Fibroblast of gingiva (primary cell): ENCODE data around the gene ISLR2.
A peak's percentile ranks its signal among the peaks of the same experiment; 100 is the strongest.
"Not testable (repeated sequence)": the region's sequence is repeated elsewhere in the genome, so short reads cannot be mapped to it uniquely, and the experiment has no call there.

Source experiments
- DNase-seq: peaks from one replicate; pipeline ENCODE4 v3.0.0-alpha.2; 2011; ENCODE audit warnings: low read depth

The ISLR2 gene

DNA sequence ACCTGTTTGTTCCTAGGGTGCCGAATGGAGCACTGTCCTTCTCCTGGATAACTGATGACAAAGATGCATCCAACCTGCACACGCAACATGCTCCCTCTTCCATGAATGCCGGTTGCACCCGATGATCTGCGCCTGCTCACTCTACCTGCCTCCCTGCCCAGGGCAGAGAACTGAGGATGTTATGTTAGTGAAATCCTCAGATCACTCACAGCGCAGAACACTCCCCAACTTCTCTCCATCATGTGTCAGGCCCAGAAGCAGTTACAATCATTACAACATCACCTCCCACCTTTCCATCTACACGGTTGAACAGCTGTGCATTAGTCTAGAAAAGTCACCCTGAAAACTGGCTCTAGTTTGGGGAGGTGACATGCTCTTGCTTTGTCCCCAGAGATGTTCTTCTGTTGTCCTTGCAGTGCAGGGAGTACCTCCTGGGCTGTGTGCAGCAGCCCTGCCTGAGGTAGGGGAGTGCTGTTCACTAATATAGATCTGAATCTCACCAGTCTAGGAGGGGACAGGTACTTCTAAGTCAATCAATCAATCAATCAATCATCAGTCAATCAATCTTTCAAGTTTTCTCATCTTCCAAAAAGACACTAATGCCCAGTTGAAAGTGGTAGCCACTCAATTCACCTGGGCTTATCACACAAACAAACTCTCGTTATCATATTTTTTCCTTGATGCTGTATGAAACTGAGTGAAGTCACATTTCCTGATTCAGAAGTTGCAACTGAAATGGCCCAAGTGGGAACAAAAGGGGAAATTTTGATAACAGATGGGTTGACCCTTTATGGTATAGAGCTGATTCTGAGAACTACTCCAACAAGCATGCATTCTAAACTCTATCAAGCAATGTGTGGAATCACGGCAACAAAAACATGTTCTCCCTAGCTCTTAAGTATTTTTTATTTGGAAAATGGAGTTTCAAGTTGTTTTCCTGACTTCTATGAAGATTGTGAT, 27.8 kb downstream of the ISLR2 start:
- no peak for DNase-seq

DNA sequence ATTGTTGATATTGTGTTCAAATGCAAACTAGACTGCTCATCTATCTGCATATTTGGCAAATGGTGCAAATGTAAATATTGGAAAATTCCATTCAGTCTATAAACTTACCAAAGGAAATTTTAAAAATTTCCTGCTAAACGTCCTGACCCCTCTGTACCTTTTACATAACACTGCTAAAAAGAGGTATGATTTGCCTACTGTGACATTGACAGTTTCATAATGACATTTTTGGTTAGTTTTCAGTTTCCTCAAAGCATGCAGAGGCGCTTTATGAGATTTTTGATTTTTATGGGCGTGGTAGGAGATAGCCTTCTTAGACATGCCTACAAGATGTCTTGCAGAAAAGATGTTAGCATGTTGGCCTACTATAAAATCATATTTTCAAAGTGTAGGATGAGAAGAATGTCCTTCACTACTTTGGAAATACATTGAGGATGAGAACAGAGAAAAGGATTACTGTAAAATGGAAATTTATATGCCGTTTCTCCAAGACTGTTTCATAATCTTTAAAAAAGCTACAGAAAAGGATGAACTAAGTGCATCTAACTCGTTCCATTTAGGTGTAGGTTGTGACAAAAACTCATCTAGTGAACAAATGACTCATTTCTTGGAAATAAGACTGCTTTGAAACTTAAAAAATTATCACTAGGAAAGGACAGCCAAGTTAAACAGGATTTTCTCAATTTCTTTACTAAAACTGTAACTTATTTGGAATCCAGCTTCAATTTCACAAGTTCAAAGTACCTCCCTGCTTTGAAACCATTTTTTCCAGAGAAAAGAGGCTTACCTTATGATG, 28.7 kb downstream of the ISLR2 start:
- DNase-seq: no peak

DNA sequence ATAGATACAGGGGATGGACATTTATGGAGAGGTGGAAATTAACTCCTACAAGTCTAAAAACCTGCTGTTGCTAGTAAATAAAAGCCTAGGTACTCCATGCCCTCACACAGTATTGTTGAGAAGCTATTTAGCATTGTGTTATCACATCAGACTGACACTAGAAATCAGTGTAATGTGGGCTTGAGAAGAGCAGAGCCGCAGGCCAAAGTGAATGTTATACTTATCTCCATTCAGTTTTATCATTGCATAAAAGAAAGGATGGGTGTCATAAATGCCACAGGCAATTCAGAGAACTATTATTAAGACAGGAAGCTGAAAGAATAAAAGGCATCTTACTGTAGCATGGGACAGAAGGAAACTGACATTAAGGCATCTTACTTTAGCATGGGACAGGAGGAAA, 29.4 kb downstream of the ISLR2 start:
- DNase-seq: no peak

DNA sequence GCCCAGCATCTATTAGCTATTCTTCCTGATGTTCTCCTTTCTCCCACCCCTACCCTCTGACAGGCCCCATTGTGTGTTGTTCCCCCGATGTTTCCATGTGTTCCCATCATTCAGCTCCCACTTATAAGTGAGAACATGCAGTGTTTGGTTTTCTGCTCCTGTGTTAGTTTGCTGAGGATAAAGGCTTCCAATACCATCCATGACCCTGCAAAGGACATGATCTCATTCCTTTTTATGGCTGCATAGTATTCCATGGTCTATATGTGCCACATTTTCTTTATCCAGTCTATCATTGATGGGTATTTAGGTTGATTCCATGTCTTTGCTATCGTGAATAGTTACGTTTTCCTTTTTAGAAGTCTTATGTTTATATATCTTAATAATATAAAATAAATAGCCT, 30.0 kb downstream of the ISLR2 start:
- DNase-seq: not testable (repeated sequence)

DNA sequence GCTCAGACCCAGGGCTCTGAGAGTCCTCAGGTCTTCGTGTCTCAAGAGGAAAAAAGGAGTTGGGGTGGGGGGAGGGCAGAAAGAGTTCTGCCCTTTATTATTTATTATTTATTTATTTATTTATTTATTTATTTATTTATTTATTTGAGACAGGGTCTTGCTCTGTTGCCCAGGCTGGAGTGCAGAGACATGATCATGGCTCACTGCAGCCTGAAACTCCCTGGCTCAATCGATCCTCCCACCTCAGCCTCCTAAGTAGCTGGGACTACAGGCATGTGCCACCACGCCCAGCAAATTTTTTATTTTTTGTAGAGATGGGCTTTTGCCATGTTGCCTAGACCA, 31.8 kb downstream of the ISLR2 start:
- DNase-seq: not testable (repeated sequence)

DNA sequence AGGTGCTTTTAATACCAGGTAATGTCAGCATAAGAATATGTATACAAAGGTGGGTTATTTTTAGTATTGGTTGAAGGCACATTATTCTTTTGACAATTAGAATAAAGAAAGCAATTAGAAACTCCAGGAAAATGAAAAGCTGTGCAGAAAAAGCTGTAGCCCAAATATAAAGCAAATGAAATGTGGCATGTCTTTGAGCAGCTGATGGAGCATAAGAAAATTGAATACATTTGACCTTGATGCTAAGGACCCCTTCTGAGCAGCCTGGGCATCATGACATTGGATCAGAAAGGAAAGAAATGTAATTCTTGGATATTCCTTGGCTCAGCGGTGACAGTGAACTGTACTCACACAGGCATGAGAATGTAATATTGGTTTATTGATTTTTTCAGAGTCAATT, 35.1 kb downstream of the ISLR2 start:
- no peak for DNase-seq

DNA sequence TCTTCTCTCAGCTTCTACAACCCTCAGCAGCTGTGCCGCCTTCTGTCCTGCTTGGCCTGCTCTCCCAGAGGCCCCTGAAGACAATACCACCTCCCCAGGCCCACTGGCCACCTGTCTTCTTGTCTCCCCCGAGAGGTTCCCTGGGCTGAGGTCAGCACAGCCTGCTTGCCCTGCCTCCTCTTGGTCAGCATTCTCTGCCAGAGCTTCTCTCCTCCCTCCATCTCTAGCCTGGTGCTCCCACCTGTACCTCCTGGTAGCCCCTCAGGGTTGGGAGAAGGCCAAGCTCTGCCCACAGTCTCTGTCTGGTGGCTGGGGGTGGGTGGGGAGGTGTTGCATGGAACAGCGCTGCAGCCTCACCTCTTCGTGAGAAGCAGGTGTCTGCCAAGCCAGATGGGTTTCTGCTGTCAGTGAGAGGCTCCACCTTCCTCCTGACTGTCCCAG, 37.5 kb downstream of the ISLR2 start:
- no peak for DNase-seq

DNA sequence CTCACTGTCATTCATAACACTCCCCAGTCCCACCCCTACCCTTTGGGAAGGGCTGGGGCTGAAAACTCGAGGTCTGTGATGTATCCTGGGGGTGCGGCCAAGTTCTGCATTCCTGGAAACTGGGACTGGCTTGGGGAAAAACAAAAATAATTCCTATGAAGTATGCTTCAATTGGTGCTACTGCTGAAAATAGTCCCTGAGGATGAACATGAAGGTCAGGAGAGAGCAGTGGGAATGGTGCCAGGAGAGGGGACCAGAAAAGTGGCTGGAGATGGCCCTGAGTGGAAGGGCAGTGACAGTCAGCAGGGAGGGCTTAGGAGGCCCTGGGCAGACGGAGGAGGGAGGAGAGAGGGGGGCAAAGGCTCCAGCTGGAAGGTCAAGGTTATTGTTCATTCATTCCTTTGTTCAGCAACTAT, 38.3 kb downstream of the ISLR2 start:
- DNase-seq: no peak

DNA sequence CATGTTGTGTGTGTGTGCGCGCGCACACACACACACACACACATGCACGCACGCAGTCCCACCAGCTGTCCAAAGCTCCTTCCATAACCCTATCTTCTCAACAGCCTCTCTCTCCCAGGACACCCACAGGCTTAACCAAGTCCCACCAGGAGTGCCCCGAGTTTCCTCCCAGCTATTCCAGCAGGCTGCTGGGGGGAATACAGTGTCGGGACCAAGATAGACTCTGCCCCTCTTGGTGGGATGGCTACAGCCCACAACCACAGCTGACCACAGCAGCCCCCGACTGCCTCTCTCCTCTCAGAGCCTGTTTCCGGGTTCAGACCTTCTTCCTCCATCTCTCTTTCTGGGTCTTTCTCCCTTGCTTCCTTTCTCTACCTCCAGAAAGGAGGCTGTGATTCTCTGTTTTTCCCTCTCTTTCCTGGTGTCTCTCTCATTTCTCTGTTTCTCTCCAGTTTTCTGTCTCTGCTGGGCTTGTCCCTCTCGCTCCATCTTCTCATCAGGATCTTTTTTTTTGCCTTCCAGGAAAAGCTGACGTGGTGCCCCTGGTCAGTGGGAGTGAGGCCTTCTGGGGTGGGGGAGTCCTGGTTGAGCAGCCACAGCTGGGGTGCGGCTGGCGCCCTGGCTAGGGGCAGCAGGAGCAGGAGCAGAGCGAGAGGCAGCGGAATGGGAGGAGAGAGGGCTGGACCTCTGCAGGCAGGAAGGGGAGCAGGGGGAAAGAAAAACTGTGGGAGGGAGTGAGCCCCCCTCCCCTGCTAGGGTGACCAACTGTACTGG, 39.9 kb downstream of the ISLR2 start:
- DNase-seq: no peak

DNA sequence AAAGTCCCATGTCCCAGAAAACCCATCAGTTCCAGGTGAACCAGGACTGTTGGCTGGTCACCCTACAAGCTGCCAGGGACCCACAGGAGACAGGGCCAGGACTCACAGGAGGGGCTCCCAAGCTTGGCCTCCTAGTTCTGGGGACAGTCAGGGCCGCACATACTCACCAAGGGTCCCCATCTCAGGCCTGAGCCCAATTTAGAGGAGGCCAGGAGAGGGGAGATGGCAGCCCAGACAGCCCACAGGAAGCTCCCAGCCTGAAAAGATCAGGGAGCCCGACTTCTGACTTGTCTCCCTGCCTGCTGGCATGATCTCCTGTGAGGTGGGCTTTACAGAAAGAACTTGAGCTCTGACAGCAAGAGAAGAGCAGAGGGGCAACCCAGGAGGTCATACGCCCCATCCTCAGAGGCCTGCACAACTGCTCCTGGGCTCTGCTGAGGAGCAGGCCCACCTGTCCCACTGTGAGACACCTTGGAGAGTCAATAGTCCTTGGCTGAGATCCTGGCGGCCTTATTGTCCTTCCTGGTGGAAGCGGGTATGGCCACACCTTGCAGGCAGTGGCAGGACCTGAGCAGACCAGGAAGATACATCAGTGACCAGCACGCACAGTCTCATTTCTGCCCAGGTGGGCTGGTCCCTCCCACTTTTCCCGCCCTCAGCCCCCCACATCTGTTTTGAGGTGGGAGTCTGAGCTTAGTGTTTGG, 40.6 kb downstream of the ISLR2 start:
- no peak for DNase-seq

DNA sequence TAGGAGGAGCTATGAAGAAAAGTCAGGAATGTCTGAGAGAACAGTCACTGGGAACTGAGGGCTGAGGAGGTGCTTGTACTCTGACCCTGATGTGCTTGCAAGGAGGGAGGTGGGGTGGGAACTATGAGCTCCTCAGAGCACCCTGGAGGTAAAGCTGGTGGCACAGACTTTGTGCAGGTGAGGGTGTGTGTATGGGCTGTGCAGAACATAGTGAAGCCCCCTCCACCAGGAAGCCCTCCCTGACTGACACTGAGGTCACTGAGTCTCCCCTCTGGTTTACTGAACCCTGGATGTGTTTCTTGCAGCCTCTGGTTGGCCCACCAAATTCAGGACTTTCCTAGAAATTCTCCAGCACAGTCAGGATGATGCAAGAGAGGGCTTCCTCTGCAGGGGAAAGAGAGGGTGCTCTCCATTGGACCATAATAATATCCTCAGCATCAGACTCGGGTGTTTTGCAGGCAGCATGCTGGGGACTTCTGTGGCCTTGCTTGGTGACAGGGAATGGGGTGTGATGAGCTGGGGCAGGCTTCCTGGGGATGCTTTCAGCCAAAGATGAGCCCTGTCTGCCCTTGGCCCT, 41.7 kb downstream of the ISLR2 start:
- DNase-seq: no peak

DNA sequence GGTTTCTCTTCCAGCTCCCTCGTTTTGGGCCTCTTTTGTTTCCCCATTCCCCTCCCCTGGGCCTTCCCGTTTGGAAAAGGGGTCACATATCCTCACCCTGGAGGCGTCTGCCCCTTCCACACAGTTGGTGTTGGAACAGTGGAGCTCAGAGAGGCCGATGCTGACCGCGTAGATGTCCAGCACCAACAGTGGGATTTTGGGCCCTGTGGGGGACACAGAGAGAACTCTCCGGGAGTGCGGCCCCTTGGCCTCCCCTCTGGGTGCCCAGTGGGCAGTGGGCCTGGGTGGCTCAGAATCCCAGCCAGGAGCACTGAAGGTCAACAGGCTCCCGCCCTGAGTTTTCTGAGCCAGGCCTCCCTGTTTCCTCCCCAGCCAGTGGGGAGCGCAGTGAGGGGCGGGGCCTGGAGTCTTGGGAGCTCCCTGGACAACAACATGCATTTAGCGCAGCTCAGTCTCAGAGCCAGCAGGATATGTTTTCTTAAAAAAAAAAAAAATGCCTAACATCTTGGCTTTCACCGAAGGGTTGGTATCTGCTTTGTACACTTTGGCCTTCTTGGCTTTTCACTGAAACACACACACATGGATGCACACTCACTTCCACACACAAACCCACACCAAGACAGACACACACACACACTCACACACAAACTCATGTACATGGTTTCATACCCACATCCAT, 42.5 kb downstream of the ISLR2 start:
- peak; percentile 73 for DNase-seq

DNA sequence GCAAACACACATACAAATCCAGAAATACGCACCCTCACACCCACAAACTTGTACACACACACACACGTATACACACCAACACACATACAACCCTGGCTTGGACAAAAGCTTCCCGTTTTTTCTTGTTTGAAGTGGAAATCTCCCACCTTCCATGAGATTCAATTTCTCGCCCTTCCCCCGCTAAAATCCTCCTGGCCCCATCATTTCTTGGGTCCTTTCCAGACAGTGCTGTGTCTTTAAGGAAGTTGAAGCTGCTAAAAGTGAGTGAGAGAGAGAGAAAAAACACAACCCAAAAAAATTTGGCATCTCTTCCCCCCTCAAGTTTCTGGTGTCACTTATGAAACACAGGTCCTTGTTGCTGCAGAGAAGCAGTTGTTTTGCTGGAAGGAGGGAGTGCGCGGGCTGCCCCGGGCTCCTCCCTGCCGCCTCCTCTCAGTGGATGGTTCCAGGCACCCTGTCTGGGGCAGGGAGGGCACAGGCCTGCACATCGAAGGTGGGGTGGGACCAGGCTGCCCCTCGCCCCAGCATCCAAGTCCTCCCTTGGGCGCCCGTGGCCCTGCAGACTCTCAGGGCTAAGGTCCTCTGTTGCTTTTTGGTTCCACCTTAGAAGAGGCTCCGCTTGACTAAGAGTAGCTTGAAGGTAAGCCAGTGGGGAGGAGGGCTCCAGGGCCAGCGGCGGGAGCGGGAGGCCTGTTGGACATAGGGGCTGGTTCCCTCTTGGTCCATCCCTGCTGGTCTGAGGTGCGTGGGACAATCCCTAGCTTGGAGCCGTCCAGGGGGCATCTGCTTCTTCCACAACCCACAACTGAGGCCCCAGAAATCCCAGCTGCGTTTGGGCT, 43.2 kb downstream of the ISLR2 start, which contains the start of gene ISLR:
Gene ISLR, plus strand, starts transcription at position 331 of the 839 bp plus-strand sequence. CDS start 1,149 bp downstream, outside the sequence.
- peak; percentile 90 for DNase-seq

DNA sequence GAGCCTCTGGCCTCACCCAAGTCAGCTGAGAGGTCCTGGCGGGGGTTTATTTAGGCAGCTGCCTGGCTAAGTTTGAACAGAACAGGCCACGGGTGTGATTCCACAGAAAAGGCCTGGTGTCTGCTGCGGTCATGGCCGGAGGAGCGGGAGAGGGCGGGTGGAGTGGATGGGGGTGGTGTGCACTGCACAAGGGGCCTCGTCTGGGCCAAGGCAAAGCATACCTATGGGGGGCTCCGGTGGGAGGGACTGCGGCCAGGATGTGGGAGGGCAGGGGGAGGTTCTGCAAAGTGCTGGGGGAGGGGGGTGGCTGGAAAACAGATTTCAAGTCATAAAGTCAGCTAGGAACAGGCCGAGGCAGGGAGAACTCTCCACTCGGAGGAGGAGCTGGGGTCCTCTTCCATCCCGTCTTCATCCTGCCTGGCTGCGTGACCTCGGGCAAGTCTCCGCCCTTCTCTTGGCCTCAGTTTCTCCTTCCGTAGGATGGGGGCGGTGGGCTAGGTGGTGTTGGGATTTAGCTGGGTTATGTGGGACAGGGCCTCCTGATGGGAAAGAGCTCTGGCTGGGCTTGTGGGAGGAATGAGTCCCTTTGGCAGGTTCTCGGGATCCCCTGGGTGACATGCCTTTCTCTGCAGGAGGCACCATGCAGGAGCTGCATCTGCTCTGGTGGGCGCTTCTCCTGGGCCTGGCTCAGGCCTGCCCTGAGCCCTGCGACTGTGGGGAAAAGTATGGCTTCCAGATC, 44.0 kb downstream of the ISLR2 start:
- no peak for DNase-seq

DNA sequence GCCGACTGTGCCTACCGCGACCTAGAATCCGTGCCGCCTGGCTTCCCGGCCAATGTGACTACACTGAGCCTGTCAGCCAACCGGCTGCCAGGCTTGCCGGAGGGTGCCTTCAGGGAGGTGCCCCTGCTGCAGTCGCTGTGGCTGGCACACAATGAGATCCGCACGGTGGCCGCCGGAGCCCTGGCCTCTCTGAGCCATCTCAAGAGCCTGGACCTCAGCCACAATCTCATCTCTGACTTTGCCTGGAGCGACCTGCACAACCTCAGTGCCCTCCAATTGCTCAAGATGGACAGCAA, 44.5 kb downstream of the ISLR2 start:
- DNase-seq: no peak

DNA sequence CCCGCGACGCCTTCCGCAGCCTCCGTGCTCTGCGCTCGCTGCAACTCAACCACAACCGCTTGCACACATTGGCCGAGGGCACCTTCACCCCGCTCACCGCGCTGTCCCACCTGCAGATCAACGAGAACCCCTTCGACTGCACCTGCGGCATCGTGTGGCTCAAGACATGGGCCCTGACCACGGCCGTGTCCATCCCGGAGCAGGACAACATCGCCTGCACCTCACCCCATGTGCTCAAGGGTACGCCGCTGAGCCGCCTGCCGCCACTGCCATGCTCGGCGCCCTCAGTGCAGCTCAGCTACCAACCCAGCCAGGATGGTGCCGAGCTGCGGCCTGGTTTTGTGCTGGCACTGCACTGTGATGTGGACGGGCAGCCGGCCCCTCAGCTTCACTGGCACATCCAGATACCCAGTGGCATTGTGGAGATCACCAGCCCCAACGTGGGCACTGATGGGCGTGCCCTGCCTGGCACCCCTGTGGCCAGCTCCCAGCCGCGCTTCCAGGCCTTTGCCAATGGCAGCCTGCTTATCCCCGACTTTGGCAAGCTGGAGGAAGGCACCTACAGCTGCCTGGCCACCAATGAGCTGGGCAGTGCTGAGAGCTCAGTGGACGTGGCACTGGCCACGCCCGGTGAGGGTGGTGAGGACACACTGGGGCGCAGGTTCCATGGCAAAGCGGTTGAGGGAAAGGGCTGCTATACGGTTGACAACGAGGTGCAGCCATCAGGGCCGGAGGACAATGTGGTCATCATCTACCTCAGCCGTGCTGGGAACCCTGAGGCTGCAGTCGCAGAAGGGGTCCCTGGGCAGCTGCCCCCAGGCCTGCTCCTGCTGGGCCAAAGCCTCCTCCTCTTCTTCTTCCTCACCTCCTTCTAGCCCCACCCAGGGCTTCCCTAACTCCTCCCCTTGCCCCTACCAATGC, 45.1 kb downstream of the ISLR2 start:
- no peak for DNase-seq

DNA sequence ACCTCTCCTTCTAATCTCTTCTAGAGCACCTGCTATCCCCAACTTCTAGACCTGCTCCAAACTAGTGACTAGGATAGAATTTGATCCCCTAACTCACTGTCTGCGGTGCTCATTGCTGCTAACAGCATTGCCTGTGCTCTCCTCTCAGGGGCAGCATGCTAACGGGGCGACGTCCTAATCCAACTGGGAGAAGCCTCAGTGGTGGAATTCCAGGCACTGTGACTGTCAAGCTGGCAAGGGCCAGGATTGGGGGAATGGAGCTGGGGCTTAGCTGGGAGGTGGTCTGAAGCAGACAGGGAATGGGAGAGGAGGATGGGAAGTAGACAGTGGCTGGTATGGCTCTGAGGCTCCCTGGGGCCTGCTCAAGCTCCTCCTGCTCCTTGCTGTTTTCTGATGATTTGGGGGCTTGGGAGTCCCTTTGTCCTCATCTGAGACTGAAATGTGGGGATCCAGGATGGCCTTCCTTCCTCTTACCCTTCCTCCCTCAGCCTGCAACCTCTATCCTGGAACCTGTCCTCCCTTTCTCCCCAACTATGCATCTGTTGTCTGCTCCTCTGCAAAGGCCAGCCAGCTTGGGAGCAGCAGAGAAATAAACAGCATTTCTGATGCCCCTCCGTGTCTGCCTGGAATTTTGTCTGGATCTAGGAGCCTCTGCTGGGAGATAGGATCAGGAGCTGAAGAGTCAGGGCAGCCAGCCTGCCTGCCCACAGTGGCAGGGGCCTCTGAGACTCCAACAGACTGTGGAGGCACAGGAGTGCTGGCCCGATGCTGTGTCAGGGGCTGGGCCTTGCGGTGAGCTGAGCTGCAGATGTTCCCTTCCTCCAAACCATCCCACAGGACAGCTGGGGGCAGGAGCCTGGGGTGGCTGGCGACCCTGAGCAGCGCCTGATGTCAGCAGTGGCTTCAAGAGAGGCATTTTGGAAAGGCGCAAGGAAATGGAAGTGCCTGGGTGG, 46.2 kb downstream of the ISLR2 start:
- DNase-seq: no peak
